Transverse colon (tissue), 4 donors: ENCODE results near the gene CACNA2D2.

Experiments
- CTCF ChIP-seq, 5 experiments: fragments of 200-600 bp in 3 of 5; fragments of 450-650 bp in 2 of 5; sonication (generic) in 3 of 5; IDR thresholded peaks; 1 replicate in 2 of 5; 2 replicates in 3 of 5; pipeline ENCODE4 v1.5.1; 2016 to 2017; ENCODE audit warnings: antibody characterized with exemption in 5 of 5, inconsistent platforms in 3 of 5, mild to moderate bottlenecking in 2 of 5, moderate library complexity in 1 of 5
- EP300 ChIP-seq: sonication (generic); formaldehyde crosslinking; IDR thresholded peaks from one replicate; pipeline ENCODE4 v1.6.1; 2017; ENCODE audit warnings: antibody characterized with exemption, low read depth
- POLR2A ChIP-seq: fragments of 450-650 bp; IDR thresholded peaks from one replicate; pipeline ENCODE4 v1.6.1; 2016; ENCODE audit warnings: antibody characterized with exemption, mild to moderate bottlenecking, moderate library complexity
- POLR2AphosphoS5 ChIP-seq, 3 donors: sonication (generic); formaldehyde crosslinking; IDR thresholded peaks; one replicate each; pipeline ENCODE4 v1.6.1; 2016; ENCODE audit warnings: antibody characterized with exemption in 3 of 3

GRCh38 chr3:50493086-50493485, 10.3 kb downstream of the CACNA2D2 start:
- no peak for TF ChIP-seq POLR2A
- TF ChIP-seq CTCF (IDR thresholded peaks at IDR 0.05), result no peak
- TF ChIP-seq EP300, result no peak
- TF ChIP-seq POLR2AphosphoS5 (IDR thresholded peaks at IDR 0.05), result no peak
